ENCODE data around the gene TMEM256.

- TF ChIP-seq CTCF (conservative IDR thresholded peaks at IDR 0.05) (no peak), EZH2 (IDR thresholded peaks at IDR 0.05; ENCODE audit: low read depth) (no peak)
These were observed 5.3 kb downstream of the TMEM256 start for GRCh38 chr17:7398612-7399011.
